Panc1 (cell line): ENCODE measurements around the gene GNE. TPM values are rescaled to one million over a fixed set of nuclear protein-coding genes. Genes with fewer than 3 reads are reported as not detected.

ENCODE experiments used
- ATAC-seq: fragments of 200-7000 bp; cut with Tn5 transposase; 2 replicates; pipeline ENCODE4 v1.9.1; 2020; ENCODE audit warnings: mild to moderate bottlenecking, moderate library complexity
- BruUV-seq: library from RNA; stranded (reverse); fragments of 400-500 nt; replicated peaks from 2 replicates; lab custom pipeline; 2021; lab: Mats Ljungman, UMichigan
- CTCF ChIA-PET: fragments of 300-600 bp; sonication (Branson Sonifier 250); formaldehyde crosslinking; loops from one replicate; lab custom pipeline; 2022; ENCODE audit warnings: antibody characterized with exemption; lab: Charles Lee
- POLR2A ChIA-PET: fragments of 300-600 bp; sonication (Branson Sonifier 250); formaldehyde crosslinking; loops from one replicate; lab custom pipeline; 2022; ENCODE audit warnings: antibody characterized with exemption; lab: Charles Lee
- DNase-seq: peaks from one replicate; pipeline ENCODE4 v3.0.0-alpha.2; 2010; ENCODE audit warnings: low read depth, low spot score
- H3K27ac ChIP-seq: 2 replicates; pipeline ENCODE4 v1.5.1; 2011; ENCODE audit warnings: mild to moderate bottlenecking, low read length, inconsistent platforms
- H3K27me3 ChIP-seq: fragments of 200-500 bp; sonication (Bioruptor generic); 2 replicates; pipeline ENCODE4 v1.6.0; 2014; ENCODE audit warnings: low read length, inconsistent platforms; ENCODE audit not compliant: control insufficient read depth, insufficient read depth
- H3K36me3 ChIP-seq: fragments of 200-500 bp; sonication (Bioruptor generic); 2 replicates; pipeline ENCODE4 v1.5.1; 2014; ENCODE audit warnings: inconsistent platforms, mild to moderate bottlenecking, low read length, moderate library complexity; ENCODE audit not compliant: control insufficient read depth, insufficient read depth
- H3K4me1 ChIP-seq: 2 replicates; pipeline ENCODE4 v1.5.1; 2011; ENCODE audit warnings: inconsistent platforms, mild to moderate bottlenecking, low read length, moderate library complexity; ENCODE audit not compliant: control insufficient read depth, insufficient read depth
- H3K4me3 ChIP-seq, 2 experiments: 2 replicates each; pipeline ENCODE4 v1.5.1; 2011 to 2012; ENCODE audit warnings: low read depth in 2 of 2, low read length in 2 of 2, mild to moderate bottlenecking in 2 of 2, inconsistent platforms in 1 of 2, moderate library complexity in 1 of 2
- H3K9me3 ChIP-seq: fragments of 200-500 bp; sonication (Bioruptor generic); 2 replicates; pipeline ENCODE4 v1.5.1; 2014; ENCODE audit warnings: low read depth, mild to moderate bottlenecking, inconsistent platforms, low read length, moderate library complexity; ENCODE audit not compliant: control insufficient read depth, insufficient read depth
- POLR2AphosphoS5 ChIP-seq: IDR thresholded peaks from 2 replicates; pipeline ENCODE4 v1.6.1; 2012; ENCODE audit warnings: mild to moderate bottlenecking, low read depth, low read length, moderate library complexity
- REST ChIP-seq, 2 experiments: IDR thresholded peaks; 2 replicates each; pipeline ENCODE4 v1.6.1; 2011 to 2012; ENCODE audit warnings: low read depth in 2 of 2, control low read depth in 1 of 2, low read length in 1 of 2, mild to moderate bottlenecking in 1 of 2, moderate library complexity in 1 of 2; ENCODE audit not compliant: insufficient read depth in 1 of 2
- SIN3A ChIP-seq: IDR thresholded peaks from 2 replicates; pipeline ENCODE4 v1.6.1; 2012; ENCODE audit warnings: low read depth, mild to moderate bottlenecking, low read length, moderate library complexity, borderline replicate concordance; ENCODE audit not compliant: insufficient read depth
- TCF7L2 ChIP-seq: IDR thresholded peaks from 2 replicates; pipeline ENCODE4 v1.6.1; 2011; ENCODE audit warnings: mild to moderate bottlenecking, low read depth, low read length, inconsistent platforms
- in situ Hi-C: cut with HindIII; loops from 2 replicates; pipeline ENCODE4 v1.10.0; 2016; ENCODE audit warnings: low sequenced_read_pairs, low pct_unique_long_range_greater_than_20kb
- intact Hi-C: fragments of 100-400 bp; cut with micrococcal nuclease; formaldehyde crosslinking; loops from one replicate; pipeline ENCODE4 v1.10.0; 2022; ENCODE audit not compliant: unreplicated experiment
- total RNA-seq: library from RNA; stranded (reverse); gene quantifications from one replicate; pipeline ENCODE4 v1.2.1, GENCODE V29; 2021; ENCODE audit not compliant: unreplicated experiment
- TF ChIP-seq, protein P1 (sequence below): fragments of 450-650 bp; IDR thresholded peaks from 2 replicates; pipeline ENCODE4 v1.5.1; 2017; ENCODE audit warnings: mild to moderate bottlenecking

GNE gene
- total RNA-seq, 1 experiment from 2014 or later, result 107 TPM

GRCh38 chr9:36166168-36166927 lies 91.9 kb downstream of the GNE start:
- Histone ChIP-seq H3K9me3 (no peaks in the 10 kb centered on the region), H3K27me3 (no peaks in the 10 kb centered on the region), H3K4me1 (peaks cover 11% of the 10 kb centered on the region; the same call in 1 of the 2 replicates), H3K4me3 (peak overlapping the region; percentile 44 to 55), H3K27ac (no peak overlapping the region), H3K36me3 (no peaks in the 10 kb centered on the region)
- POLR2A ChIA-PET, result interaction anchor here (0.6 kb wide), 3 partner anchors 24 to 231 kb away, joined by 3 to 6 read pairs (median 3); no protein-coding TSS in a partner anchor
- CTCF ChIA-PET, result interaction anchor here (0.6 to 4.8 kb wide), 13 partner anchors 18 to 603 kb away, joined by 3 to 37 read pairs (median 5); partner anchors contain the start of genes CLTA and GLIPR2
- intact Hi-C loops (loop anchor here (1.0 kb wide), 1 partner anchor 63 kb away; no protein-coding TSS in a partner anchor), in situ Hi-C loops (no loop called here)
- ATAC-seq (peak; percentile 97), DNase-seq (peak; percentile 56)
- no TSS peak for BruUV-seq
- TF ChIP-seq SIN3A (peak; percentile 60; the same call in 1 of the 2 replicates), REST (IDR thresholded peaks at IDR 0.05; ENCODE audit: insufficient read depth in 1 of 2, low read depth in 2 of 2, low read length in 1 of 2) (no peak), POLR2AphosphoS5 (no peak), TCF7L2 (no peak; the same call in 1 of the 2 replicates)
- TF ChIP-seq, protein P1, sequence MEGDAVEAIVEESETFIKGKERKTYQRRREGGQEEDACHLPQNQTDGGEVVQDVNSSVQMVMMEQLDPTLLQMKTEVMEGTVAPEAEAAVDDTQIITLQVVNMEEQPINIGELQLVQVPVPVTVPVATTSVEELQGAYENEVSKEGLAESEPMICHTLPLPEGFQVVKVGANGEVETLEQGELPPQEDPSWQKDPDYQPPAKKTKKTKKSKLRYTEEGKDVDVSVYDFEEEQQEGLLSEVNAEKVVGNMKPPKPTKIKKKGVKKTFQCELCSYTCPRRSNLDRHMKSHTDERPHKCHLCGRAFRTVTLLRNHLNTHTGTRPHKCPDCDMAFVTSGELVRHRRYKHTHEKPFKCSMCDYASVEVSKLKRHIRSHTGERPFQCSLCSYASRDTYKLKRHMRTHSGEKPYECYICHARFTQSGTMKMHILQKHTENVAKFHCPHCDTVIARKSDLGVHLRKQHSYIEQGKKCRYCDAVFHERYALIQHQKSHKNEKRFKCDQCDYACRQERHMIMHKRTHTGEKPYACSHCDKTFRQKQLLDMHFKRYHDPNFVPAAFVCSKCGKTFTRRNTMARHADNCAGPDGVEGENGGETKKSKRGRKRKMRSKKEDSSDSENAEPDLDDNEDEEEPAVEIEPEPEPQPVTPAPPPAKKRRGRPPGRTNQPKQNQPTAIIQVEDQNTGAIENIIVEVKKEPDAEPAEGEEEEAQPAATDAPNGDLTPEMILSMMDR, result no peak

GRCh38 chr9:36165826-36166167 lies 92.5 kb downstream of the GNE start:
- H3K27ac ChIP-seq, result no peak overlapping the region
- H3K36me3 ChIP-seq, result no peaks in the 10 kb centered on the region
- POLR2A ChIA-PET, result interaction anchor here (0.6 kb wide), 1 partner anchor 231 kb away, joined by 3 read pairs; no protein-coding TSS in a partner anchor
- BruUV-seq, result no TSS peak
- peaks cover 11% of the 10 kb centered on the region; the same call in 1 of the 2 replicates for H3K4me1 ChIP-seq
- in situ Hi-C loops, result no loop called here
- H3K27me3 ChIP-seq, result no peaks in the 10 kb centered on the region
- CTCF ChIA-PET, result interaction anchor here (1.2 to 4.8 kb wide), 8 partner anchors 17 to 163 kb away, joined by 4 to 37 read pairs (median 10); partner anchors contain the start of gene CLTA
- ATAC-seq, result peak; percentile 19; the same call in 1 of the 2 replicates
- DNase-seq, result no peak
- intact Hi-C loops, result loop anchor here (1.0 kb wide), 1 partner anchor 62 kb away; no protein-coding TSS in a partner anchor
- H3K4me3 ChIP-seq, result peak overlapping the region in 1 of 2 experiments; percentile 55; a peak in 3 of 4 replicates
- no peak for TF ChIP-seq REST (IDR thresholded peaks at IDR 0.05; ENCODE audit: insufficient read depth in 1 of 2, low read depth in 2 of 2, low read length in 1 of 2)
- no peak for TF ChIP-seq SIN3A
- TF ChIP-seq POLR2AphosphoS5, result no peak
- TF ChIP-seq TCF7L2, result no peak
- TF ChIP-seq, protein P1, result no peak
- no peaks in the 10 kb centered on the region for H3K9me3 ChIP-seq
